ENCODE results near the gene SDHAF3.

DNA sequence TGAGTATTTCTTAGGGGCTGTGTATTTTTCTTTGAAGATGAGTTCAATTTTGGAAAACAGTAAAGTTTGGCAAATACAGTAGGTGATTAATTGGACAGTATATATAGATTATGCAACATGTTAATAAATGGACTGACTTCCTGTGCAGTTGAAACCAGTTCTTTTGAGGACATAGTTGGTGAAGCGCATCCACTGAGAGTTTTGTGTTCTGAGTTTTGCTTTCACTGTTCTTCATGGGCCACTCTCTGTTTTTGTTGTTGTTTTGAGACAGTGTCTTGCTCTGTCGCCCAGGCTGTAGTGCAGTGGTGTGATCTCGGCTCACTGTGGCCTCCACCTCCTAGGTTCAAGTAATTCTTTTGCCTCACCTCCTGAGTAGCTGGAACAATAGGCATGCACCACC is 109.0 kb downstream of the SDHAF3 start:
- no peak for TF ChIP-seq EP300 (IDR thresholded peaks at IDR 0.05)
- TF ChIP-seq POLR2A (IDR thresholded peaks at IDR 0.05): no peak
- TF ChIP-seq CTCF (IDR thresholded peaks at IDR 0.05): no peak

All from ovary (tissue), 3 donors.